B cell (primary cell): ENCODE measurements around the gene TOMM7. TPM values are rescaled to one million over a fixed set of nuclear protein-coding genes. Genes with fewer than 3 reads are reported as not detected.

Experiments used
- ATAC-seq: fragments of 200-7000 bp; cut with Tn5 transposase; one replicate; pipeline ENCODE4 v1.10.0; 2021; ENCODE audit warnings: low read depth, mild to moderate bottlenecking, moderate number of reproducible peaks, moderate library complexity
- CTCF ChIA-PET: fragments of 350-600 bp; sonication (Branson Sonifier 250); formaldehyde crosslinking; loops from one replicate; lab custom pipeline; 2021; ENCODE audit warnings: antibody characterized with exemption, inconsistent platforms; lab: Charles Lee
- POLR2A ChIA-PET: fragments of 350-600 bp; sonication (Branson Sonifier 250); formaldehyde crosslinking; loops from one replicate; lab custom pipeline; 2021; ENCODE audit warnings: antibody characterized with exemption; lab: Charles Lee
- DNase-seq: peaks from one replicate; pipeline ENCODE4 v3.0.0; 2013
- H2AFZ ChIP-seq: 2 replicates; pipeline ENCODE4 v1.6.1; 2012; ENCODE audit warnings: mild to moderate bottlenecking, low read depth, low read length; ENCODE audit not compliant: insufficient read depth, poor library complexity, severe bottlenecking
- H3K27ac ChIP-seq, 2 donors: 1 replicate in 1 of 2; 2 replicates in 1 of 2; pipeline ENCODE4 v1.5.1; 2012 to 2013; ENCODE audit warnings: low read length in 2 of 2, mild to moderate bottlenecking in 2 of 2, moderate library complexity in 1 of 2
- H3K27me3 ChIP-seq, 4 experiments: fragments of 200-600 bp in 1 of 4; sonication (generic) in 1 of 4; replicated peaks in 1 of 4; 1 replicate in 2 of 4; 2 replicates in 2 of 4; pipeline versions ENCODE4 v1.6.1 to v1.7.0; 2013 to 2016; ENCODE audit warnings: low read length in 3 of 4, mild to moderate bottlenecking in 2 of 4, mixed read lengths in 1 of 4, moderate library complexity in 1 of 4; ENCODE audit not compliant: insufficient read depth in 4 of 4, control insufficient read depth in 3 of 4; ENCODE audit errors: control extremely low read depth in 1 of 4
- H3K36me3 ChIP-seq, 2 experiments: replicated peaks in 1 of 2; 1 replicate in 1 of 2; 2 replicates in 1 of 2; pipeline versions ENCODE4 v1.6.1 to v1.7.1; 2013; ENCODE audit warnings: low read length in 1 of 2; ENCODE audit not compliant: insufficient read depth in 2 of 2, control insufficient read depth in 1 of 2; ENCODE audit errors: control extremely low read depth in 1 of 2, extremely low read depth in 1 of 2
- H3K4me1 ChIP-seq, 2 donors: fragments of 200-600 bp in 1 of 2; sonication (generic) in 1 of 2; 1 replicate in 1 of 2; 2 replicates in 1 of 2; pipeline versions ENCODE4 v1.5.1 to v1.6.1; 2013 to 2017; ENCODE audit warnings: low read length in 2 of 2; ENCODE audit not compliant: control insufficient read depth in 2 of 2, insufficient read depth in 2 of 2
- H3K4me2 ChIP-seq: replicated peaks from 2 replicates; pipeline ENCODE3; 2012; ENCODE audit warnings: mild to moderate bottlenecking, low read depth, low read length; ENCODE audit not compliant: poor library complexity, severe bottlenecking
- H3K4me3 ChIP-seq, 5 experiments: fragments of 200-600 bp in 1 of 5; sonication (generic) in 1 of 5; 1 replicate in 3 of 5; 2 replicates in 2 of 5; pipeline versions ENCODE4 v1.5.1 to v1.7.0; 2011 to 2016; ENCODE audit warnings: low read length in 4 of 5, mild to moderate bottlenecking in 4 of 5, low read depth in 2 of 5, control low read depth in 1 of 5, moderate library complexity in 1 of 5; ENCODE audit not compliant: insufficient read depth in 1 of 5; ENCODE audit errors: control extremely low read depth in 1 of 5, extremely low read depth in 1 of 5
- H3K79me2 ChIP-seq: fragments of 200-600 bp; sonication (generic); one replicate; pipeline ENCODE4 v1.6.0; 2016; ENCODE audit warnings: low read length; ENCODE audit not compliant: control insufficient read depth, insufficient read depth
- H3K9ac ChIP-seq: fragments of 200-600 bp; sonication (generic); 2 replicates; pipeline ENCODE4 v1.6.1; 2017; ENCODE audit warnings: mild to moderate bottlenecking, low read length, moderate library complexity
- H3K9me3 ChIP-seq, 3 donors: one replicate each; pipeline versions ENCODE4 v1.6.1 to v1.7.1; 2013; ENCODE audit warnings: low read length in 2 of 3; ENCODE audit not compliant: control insufficient read depth in 2 of 3, insufficient read depth in 1 of 3; ENCODE audit errors: control extremely low read depth in 1 of 3
- H4K20me1 ChIP-seq: 2 replicates; pipeline ENCODE4 v1.6.0; 2012; ENCODE audit warnings: mild to moderate bottlenecking, low read length; ENCODE audit not compliant: insufficient read depth, control insufficient read depth, poor library complexity, severe bottlenecking
- H3K27ac Mint-ChIP-seq: one replicate; pipeline ENCODE4 v1.8.0; 2021; ENCODE audit warnings: mixed read lengths
- H3K27me3 Mint-ChIP-seq: one replicate; pipeline ENCODE4 v1.8.0; 2021; ENCODE audit warnings: mixed read lengths
- H3K4me1 Mint-ChIP-seq: one replicate; pipeline ENCODE4 v1.8.0; 2021; ENCODE audit warnings: mixed read lengths
- H3K4me3 Mint-ChIP-seq: one replicate; pipeline ENCODE4 v1.8.0; 2021; ENCODE audit warnings: mixed read lengths
- H3K9me3 Mint-ChIP-seq: one replicate; pipeline ENCODE4 v1.8.0; 2022; ENCODE audit warnings: mixed read lengths; ENCODE audit not compliant: insufficient read depth
- CTCF ChIP-seq: fragments of 200-600 bp; IDR thresholded peaks from one replicate; pipeline ENCODE4 v1.8.0; 2022; ENCODE audit warnings: antibody characterized with exemption, mild to moderate bottlenecking
- EZH2 ChIP-seq: IDR thresholded peaks from 2 replicates; pipeline ENCODE4 v1.6.1; 2012; ENCODE audit warnings: borderline replicate concordance, low read depth, mild to moderate bottlenecking, moderate library complexity, low read length; ENCODE audit not compliant: insufficient read depth, poor library complexity, severe bottlenecking
- WGBS: methylation state at CpG from one replicate; pipeline ENCODE4 v1.1.5; 2013; ENCODE audit warnings: missing lambda C conversion rate; ENCODE audit not compliant: insufficient coverage; 5-methylcytosine and 5-hydroxymethylcytosine counted together
- intact Hi-C: fragments of 100-400 bp; cut with micrococcal nuclease; formaldehyde crosslinking; loops from one replicate; pipeline ENCODE4 v1.10.0; 2022
- polyA plus RNA-seq: library from polyadenylated mRNA; depleted of rRNA; stranded (reverse); fragments of >200 nt; gene quantifications from 2 replicates; pipeline ENCODE4 v1.2.3, GENCODE V29; 2012
- total RNA-seq, 2 donors: library from RNA; stranded (reverse); fragments of 120-200 nt in 1 of 2; gene quantifications; 1 replicate in 1 of 2; 2 replicates in 1 of 2; pipeline versions ENCODE4 v1.2.3 to v1.2.4, GENCODE V29; 2013 to 2022

The TOMM7 gene
- total and polyA plus RNA-seq, 2 donors (not counting 1 experiment from before 2014, with no cell fraction given), result 276 to 437 TPM

GRCh38 chr7:22849662-22850061 is 27.0 kb upstream of the TOMM7 start:
- Histone ChIP-seq H3K4me3 (no peak overlapping the region), H4K20me1 (no peaks in the 10 kb centered on the region), H3K9me3 (no peaks in the 10 kb centered on the region), H3K36me3 (no peaks in the 10 kb centered on the region), H3K4me1 (peaks cover 10 to 11% of the 10 kb centered on the region in 2 donors), H2AFZ (no peak overlapping the region), H3K4me2 (no peak overlapping the region), H3K79me2 (peaks cover 3% of the 10 kb centered on the region), H3K27ac (no peak overlapping the region), H3K27me3 (no peaks in the 10 kb centered on the region), H3K9ac (no peak overlapping the region)
- intact Hi-C loops, result loop anchor here (5.0 to 10.0 kb wide), 4 partner anchors 105 to 1422 kb away; partner anchors contain the start of genes IL6 and SP4
- POLR2A ChIA-PET, result no interaction called here
- no peak overlapping the region for H3K4me3 Mint-ChIP-seq
- ATAC-seq, result no peak
- H3K27ac Mint-ChIP-seq, result no peak overlapping the region
- H3K27me3 Mint-ChIP-seq, result no peaks in the 10 kb centered on the region
- no CpG with 5 or more reads among the region's 1 CpG for WGBS
- TF ChIP-seq CTCF, result no peak
- no peak for TF ChIP-seq EZH2
- CTCF ChIA-PET, result no interaction called here
- H3K4me1 Mint-ChIP-seq, result peaks cover 11% of the 10 kb centered on the region
- DNase-seq, result no peak
- H3K9me3 Mint-ChIP-seq, result no peaks in the 10 kb centered on the region

- TF ChIP-seq CTCF, result no peak
- no peak for TF ChIP-seq EZH2
- H3K27me3 ChIP-seq, result no peaks in the 10 kb centered on the region
- Mint-ChIP-seq H3K4me3 (no peak overlapping the region), H3K27me3 (no peaks in the 10 kb centered on the region), H3K27ac (no peak overlapping the region), H3K9me3 (no peaks in the 10 kb centered on the region), H3K4me1 (peaks cover 11% of the 10 kb centered on the region)
- 97% methylated on average over 2 of the region's 2 CpGs for WGBS
- DNase-seq (no peak), ATAC-seq (no peak)
- no peak overlapping the region for H3K9ac ChIP-seq
- H2AFZ ChIP-seq, result no peak overlapping the region
- no peaks in the 10 kb centered on the region for H3K9me3 ChIP-seq
- ChIA-PET CTCF (no interaction called here), POLR2A (no interaction called here)
- H3K4me3 ChIP-seq, result no peak overlapping the region
- intact Hi-C loops, result no loop called here
- H3K79me2 ChIP-seq, result no peaks in the 10 kb centered on the region
- no peak overlapping the region for H3K27ac ChIP-seq
- no peaks in the 10 kb centered on the region for H3K36me3 ChIP-seq
- H3K4me2 ChIP-seq, result no peak overlapping the region
- no peaks in the 10 kb centered on the region for H4K20me1 ChIP-seq
- peaks cover 10% of the 10 kb centered on the region in 2 donors for H3K4me1 ChIP-seq
Observed at GRCh38 chr7:22849172-22849571, 26.5 kb upstream of the TOMM7 start.
